Measurements from ENCODE around the gene HECTD3. TPM values are rescaled to one million over a fixed set of nuclear protein-coding genes. Genes with fewer than 3 reads are reported as not detected.

HECTD3 gene
- polyA plus RNA-seq, 1 donor from 2014 or later, result 9.7 TPM

GRCh38 chr1:45038661-45039364, 27.7 kb upstream of the HECTD3 start:
- Histone ChIP-seq H3K79me2 (replicated peaks; ENCODE audit: insufficient read depth, low read length) (no peaks in the 10 kb centered on the region), H3K9ac (ENCODE audit: low read length) (no peak overlapping the region), H3K4me2 (ENCODE audit: low read length) (no peak overlapping the region), H3F3A (ENCODE audit: insufficient read depth, low read length, poor library complexity, severe bottlenecking) (no peaks in the 10 kb centered on the region), H2AFZ (ENCODE audit: low read depth, low read length) (no peak overlapping the region), H3K27me3 (ENCODE audit: insufficient read depth, low read depth, low read length) (no peaks in the 10 kb centered on the region), H3K9me2 (ENCODE audit: insufficient read depth, low read length) (no peaks in the 10 kb centered on the region), H3K36me3 (ENCODE audit: insufficient read depth, low read length) (peaks cover 14% of the 10 kb centered on the region), H4K20me1 (ENCODE audit: insufficient read depth) (no peaks in the 10 kb centered on the region), H3K27ac (ENCODE audit: low read length) (no peak overlapping the region), H3K9me3 (ENCODE audit: low read length) (no peaks in the 10 kb centered on the region), H3K4me3 (ENCODE audit: low read length) (no peak overlapping the region)
- no peak for TF ChIP-seq SMC3 (conservative IDR thresholded peaks at IDR 0.05; ENCODE audit: poor library complexity)
- TF ChIP-seq EP300 (conservative IDR thresholded peaks at IDR 0.05; ENCODE audit: poor library complexity, severe bottlenecking), result no peak
- no peak for TF ChIP-seq EZH2 (IDR thresholded peaks at IDR 0.05; ENCODE audit: borderline replicate concordance, insufficient read depth, low read length, poor library complexity, severe bottlenecking)
- TF ChIP-seq, protein P1, sequence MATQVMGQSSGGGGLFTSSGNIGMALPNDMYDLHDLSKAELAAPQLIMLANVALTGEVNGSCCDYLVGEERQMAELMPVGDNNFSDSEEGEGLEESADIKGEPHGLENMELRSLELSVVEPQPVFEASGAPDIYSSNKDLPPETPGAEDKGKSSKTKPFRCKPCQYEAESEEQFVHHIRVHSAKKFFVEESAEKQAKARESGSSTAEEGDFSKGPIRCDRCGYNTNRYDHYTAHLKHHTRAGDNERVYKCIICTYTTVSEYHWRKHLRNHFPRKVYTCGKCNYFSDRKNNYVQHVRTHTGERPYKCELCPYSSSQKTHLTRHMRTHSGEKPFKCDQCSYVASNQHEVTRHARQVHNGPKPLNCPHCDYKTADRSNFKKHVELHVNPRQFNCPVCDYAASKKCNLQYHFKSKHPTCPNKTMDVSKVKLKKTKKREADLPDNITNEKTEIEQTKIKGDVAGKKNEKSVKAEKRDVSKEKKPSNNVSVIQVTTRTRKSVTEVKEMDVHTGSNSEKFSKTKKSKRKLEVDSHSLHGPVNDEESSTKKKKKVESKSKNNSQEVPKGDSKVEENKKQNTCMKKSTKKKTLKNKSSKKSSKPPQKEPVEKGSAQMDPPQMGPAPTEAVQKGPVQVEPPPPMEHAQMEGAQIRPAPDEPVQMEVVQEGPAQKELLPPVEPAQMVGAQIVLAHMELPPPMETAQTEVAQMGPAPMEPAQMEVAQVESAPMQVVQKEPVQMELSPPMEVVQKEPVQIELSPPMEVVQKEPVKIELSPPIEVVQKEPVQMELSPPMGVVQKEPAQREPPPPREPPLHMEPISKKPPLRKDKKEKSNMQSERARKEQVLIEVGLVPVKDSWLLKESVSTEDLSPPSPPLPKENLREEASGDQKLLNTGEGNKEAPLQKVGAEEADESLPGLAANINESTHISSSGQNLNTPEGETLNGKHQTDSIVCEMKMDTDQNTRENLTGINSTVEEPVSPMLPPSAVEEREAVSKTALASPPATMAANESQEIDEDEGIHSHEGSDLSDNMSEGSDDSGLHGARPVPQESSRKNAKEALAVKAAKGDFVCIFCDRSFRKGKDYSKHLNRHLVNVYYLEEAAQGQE (IDR thresholded peaks at IDR 0.05; ENCODE audit: borderline replicate concordance), result no peak
- no peak for TF ChIP-seq CTCF (IDR thresholded peaks at IDR 0.05; ENCODE audit: poor library complexity, severe bottlenecking)
- no peak for TF ChIP-seq POLR2AphosphoS5 (IDR thresholded peaks at IDR 0.05)
- TF ChIP-seq MXI1 (conservative IDR thresholded peaks at IDR 0.05; ENCODE audit: poor library complexity, severe bottlenecking), result no peak
- no peak for TF ChIP-seq RAD21 (conservative IDR thresholded peaks at IDR 0.05)
- no peak for TF ChIP-seq TAF1 (IDR thresholded peaks at IDR 0.05; ENCODE audit: low read depth)

DNA sequence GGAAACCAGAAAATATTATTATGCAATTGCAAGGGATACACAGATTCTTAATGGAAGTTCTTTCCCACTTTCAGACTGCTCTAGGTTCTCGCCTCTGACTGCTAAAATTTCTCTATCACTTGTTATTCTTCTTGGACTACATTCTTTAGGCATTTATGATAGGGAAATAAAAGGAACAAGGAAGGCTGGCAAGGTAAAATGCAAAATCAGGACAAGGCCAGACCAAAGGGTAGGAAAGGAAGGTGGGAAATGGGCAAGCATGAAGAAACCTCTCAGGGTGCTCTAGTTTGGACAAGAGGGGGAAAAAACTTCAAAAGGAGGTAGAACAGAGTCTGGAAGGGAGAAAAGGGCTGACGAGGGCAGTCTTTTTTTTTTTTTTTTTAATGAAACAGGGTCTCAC, 27.1 kb upstream of the HECTD3 start:
- no peaks in the 10 kb centered on the region for H4K20me1 ChIP-seq (ENCODE audit: insufficient read depth)
- H3K9me3 ChIP-seq (ENCODE audit: low read length), result no peaks in the 10 kb centered on the region
- TF ChIP-seq CTCF (IDR thresholded peaks at IDR 0.05; ENCODE audit: poor library complexity, severe bottlenecking), result no peak
- TF ChIP-seq EZH2 (IDR thresholded peaks at IDR 0.05; ENCODE audit: borderline replicate concordance, insufficient read depth, low read length, poor library complexity, severe bottlenecking), result no peak
- TF ChIP-seq EP300 (conservative IDR thresholded peaks at IDR 0.05; ENCODE audit: poor library complexity, severe bottlenecking), result no peak
- no peak for TF ChIP-seq MXI1 (conservative IDR thresholded peaks at IDR 0.05; ENCODE audit: poor library complexity, severe bottlenecking)
- TF ChIP-seq RAD21 (conservative IDR thresholded peaks at IDR 0.05), result no peak
- no peak for TF ChIP-seq TAF1 (IDR thresholded peaks at IDR 0.05; ENCODE audit: low read depth)
- TF ChIP-seq, protein P1 (IDR thresholded peaks at IDR 0.05; ENCODE audit: borderline replicate concordance), result no peak
- TF ChIP-seq POLR2AphosphoS5 (IDR thresholded peaks at IDR 0.05), result no peak
- no peak for TF ChIP-seq SMC3 (conservative IDR thresholded peaks at IDR 0.05; ENCODE audit: poor library complexity)
- peaks cover 10% of the 10 kb centered on the region for H3K36me3 ChIP-seq (ENCODE audit: insufficient read depth, low read length)
- H3K4me3 ChIP-seq (ENCODE audit: low read length), result no peak overlapping the region
- H3K27ac ChIP-seq (ENCODE audit: low read length), result no peak overlapping the region
- no peak overlapping the region for H2AFZ ChIP-seq (ENCODE audit: low read depth, low read length)
- H3K9ac ChIP-seq (ENCODE audit: low read length), result no peak overlapping the region
- no peaks in the 10 kb centered on the region for H3F3A ChIP-seq (ENCODE audit: insufficient read depth, low read length, poor library complexity, severe bottlenecking)
- no peaks in the 10 kb centered on the region for H3K9me2 ChIP-seq (ENCODE audit: insufficient read depth, low read length)
- no peaks in the 10 kb centered on the region for H3K27me3 ChIP-seq (ENCODE audit: insufficient read depth, low read depth, low read length)
- H3K79me2 ChIP-seq (replicated peaks; ENCODE audit: insufficient read depth, low read length), result no peaks in the 10 kb centered on the region
- no peak overlapping the region for H3K4me2 ChIP-seq (ENCODE audit: low read length)
